Endothelial cell of umbilical vein (primary cell): ENCODE results near the gene AP3S2.

ENCODE experiments used
- CTCF ChIP-seq, 2 donors: IDR thresholded peaks; 1 replicate in 1 of 2; 2 replicates in 1 of 2; pipeline ENCODE4 v1.5.1; 2011; ENCODE audit warnings: low read length in 2 of 2, mild to moderate bottlenecking in 2 of 2, moderate library complexity in 2 of 2, control low read depth in 1 of 2, inconsistent platforms in 1 of 2, low read depth in 1 of 2; ENCODE audit not compliant: insufficient read depth in 1 of 2; ENCODE audit errors: extremely low read depth in 1 of 2
- POLR2AphosphoS5 ChIP-seq: IDR thresholded peaks from 2 replicates; pipeline ENCODE4 v1.6.1; 2012; ENCODE audit warnings: low read depth, mild to moderate bottlenecking, control low read depth, low read length, moderate library complexity; ENCODE audit not compliant: insufficient read depth

GRCh38 chr15:89790661-89791060 is 103.1 kb downstream of the AP3S2 start:
- TF ChIP-seq POLR2AphosphoS5 = no peak
- TF ChIP-seq CTCF (IDR thresholded peaks at IDR 0.05; ENCODE audit: extremely low read depth in 1 of 2, insufficient read depth in 1 of 2, low read depth in 1 of 2, low read length in 2 of 2) = no peak
